HEK293T (cell line): Measurements from ENCODE around the gene TMEM151B.
"Not testable (repeated sequence)": the region's sequence is repeated elsewhere in the genome, so short reads cannot be mapped to it uniquely, and the experiment has no call there.

Source experiments
- CTCF ChIA-PET: fragments of 350-600 bp; formaldehyde crosslinking; extraction: SDS; loops from one replicate; lab custom pipeline; 2021; ENCODE audit warnings: antibody characterized with exemption, inconsistent platforms; lab: Yijun Ruan, JAX
- POLR2A ChIA-PET: fragments of 350-600 bp; formaldehyde crosslinking; extraction: SDS; loops from one replicate; lab custom pipeline; 2020; ENCODE audit warnings: antibody characterized with exemption, inconsistent platforms; lab: Yijun Ruan, JAX
- DNase-seq: peaks from one replicate; pipeline ENCODE4 v3.0.0; 2012; ENCODE audit warnings: mixed read lengths; ENCODE audit errors: extremely low spot score
- ARNT ChIP-seq: fragments of 450-650 bp; IDR thresholded peaks from 2 replicates; pipeline ENCODE4 v1.6.1; 2017; ENCODE audit warnings: mild to moderate bottlenecking
- BHLHE40 ChIP-seq: fragments of 450-650 bp; IDR thresholded peaks from 2 replicates; pipeline ENCODE4 v1.6.1; 2016; ENCODE audit warnings: mild to moderate bottlenecking, moderate library complexity, borderline replicate concordance
- CTBP1 ChIP-seq: fragments of 450-650 bp; IDR thresholded peaks from 2 replicates; pipeline ENCODE4 v1.6.1; 2016; ENCODE audit warnings: borderline replicate concordance
- ELF4 ChIP-seq: fragments of 450-650 bp; IDR thresholded peaks from 2 replicates; pipeline ENCODE4 v1.6.1; 2017; ENCODE audit warnings: antibody characterized with exemption
- FOXA1 ChIP-seq: fragments of 450-650 bp; IDR thresholded peaks from 2 replicates; pipeline ENCODE4 v1.6.1; 2016; ENCODE audit warnings: mild to moderate bottlenecking
- FOXK2 ChIP-seq: fragments of 450-650 bp; IDR thresholded peaks from 2 replicates; pipeline ENCODE4 v1.6.1; 2016; ENCODE audit warnings: mild to moderate bottlenecking
- FOXM1 ChIP-seq: fragments of 450-650 bp; IDR thresholded peaks from 2 replicates; pipeline ENCODE4 v1.6.1; 2017; ENCODE audit warnings: mild to moderate bottlenecking, borderline replicate concordance
- HDGF ChIP-seq: fragments of 450-650 bp; IDR thresholded peaks from 2 replicates; pipeline ENCODE4 v1.6.1; 2017; ENCODE audit warnings: antibody characterized with exemption, borderline replicate concordance
- L3MBTL2 ChIP-seq: fragments of 450-650 bp; conservative IDR thresholded peaks from 2 replicates; pipeline ENCODE4 v1.6.1; 2016; ENCODE audit warnings: mild to moderate bottlenecking
- LEF1 ChIP-seq: fragments of 450-650 bp; IDR thresholded peaks from 2 replicates; pipeline ENCODE4 v1.6.1; 2017; ENCODE audit warnings: mild to moderate bottlenecking, borderline replicate concordance
- NFRKB ChIP-seq: fragments of 450-650 bp; IDR thresholded peaks from 2 replicates; pipeline ENCODE4 v1.6.1; 2016; ENCODE audit warnings: mild to moderate bottlenecking, moderate library complexity
- SP1 ChIP-seq: fragments of 450-650 bp; IDR thresholded peaks from 2 replicates; pipeline ENCODE4 v1.6.1; 2017
- SUZ12 ChIP-seq: fragments of 450-650 bp; IDR thresholded peaks from 2 replicates; pipeline ENCODE4 v1.6.1; 2016; ENCODE audit warnings: mild to moderate bottlenecking
- TARDBP ChIP-seq: fragments of 450-650 bp; IDR thresholded peaks from 2 replicates; pipeline ENCODE4 v1.6.1; 2016
- ZNF384 ChIP-seq: fragments of 450-650 bp; IDR thresholded peaks from 2 replicates; pipeline ENCODE4 v1.6.1; 2016
- TF ChIP-seq, protein P1 (sequence below): fragments of 450-650 bp; IDR thresholded peaks from 2 replicates; pipeline ENCODE4 v1.6.1; 2016

TMEM151B gene

GRCh38 chr6:44339301-44339700 lies 69.1 kb downstream of the TMEM151B start:
- CTCF ChIA-PET, result interaction anchor here (0.9 to 5.7 kb wide), 5 partner anchors 10 to 82 kb away, joined by 4 to 46 read pairs (median 10); partner anchors contain the start of genes AARS2 and TMEM151B
- DNase-seq, result no peak
- TF ChIP-seq LEF1 (no peak), TARDBP (no peak), L3MBTL2 (no peak), CTBP1 (no peak), ZNF384 (no peak), FOXA1 (no peak), ELF4 (no peak), FOXM1 (no peak), FOXK2 (no peak), HDGF (no peak), SUZ12 (no peak), NFRKB (no peak), ARNT (no peak), BHLHE40 (no peak), SP1 (no peak)
- TF ChIP-seq, protein P1, sequence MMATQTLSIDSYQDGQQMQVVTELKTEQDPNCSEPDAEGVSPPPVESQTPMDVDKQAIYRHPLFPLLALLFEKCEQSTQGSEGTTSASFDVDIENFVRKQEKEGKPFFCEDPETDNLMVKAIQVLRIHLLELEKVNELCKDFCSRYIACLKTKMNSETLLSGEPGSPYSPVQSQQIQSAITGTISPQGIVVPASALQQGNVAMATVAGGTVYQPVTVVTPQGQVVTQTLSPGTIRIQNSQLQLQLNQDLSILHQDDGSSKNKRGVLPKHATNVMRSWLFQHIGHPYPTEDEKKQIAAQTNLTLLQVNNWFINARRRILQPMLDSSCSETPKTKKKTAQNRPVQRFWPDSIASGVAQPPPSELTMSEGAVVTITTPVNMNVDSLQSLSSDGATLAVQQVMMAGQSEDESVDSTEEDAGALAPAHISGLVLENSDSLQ, result no peak
- POLR2A ChIA-PET, result interaction anchor here (1.0 to 1.4 kb wide), 2 partner anchors 27 to 82 kb away, joined by 3 to 5 read pairs; partner anchors contain the start of genes AARS2 and SLC35B2

DNA sequence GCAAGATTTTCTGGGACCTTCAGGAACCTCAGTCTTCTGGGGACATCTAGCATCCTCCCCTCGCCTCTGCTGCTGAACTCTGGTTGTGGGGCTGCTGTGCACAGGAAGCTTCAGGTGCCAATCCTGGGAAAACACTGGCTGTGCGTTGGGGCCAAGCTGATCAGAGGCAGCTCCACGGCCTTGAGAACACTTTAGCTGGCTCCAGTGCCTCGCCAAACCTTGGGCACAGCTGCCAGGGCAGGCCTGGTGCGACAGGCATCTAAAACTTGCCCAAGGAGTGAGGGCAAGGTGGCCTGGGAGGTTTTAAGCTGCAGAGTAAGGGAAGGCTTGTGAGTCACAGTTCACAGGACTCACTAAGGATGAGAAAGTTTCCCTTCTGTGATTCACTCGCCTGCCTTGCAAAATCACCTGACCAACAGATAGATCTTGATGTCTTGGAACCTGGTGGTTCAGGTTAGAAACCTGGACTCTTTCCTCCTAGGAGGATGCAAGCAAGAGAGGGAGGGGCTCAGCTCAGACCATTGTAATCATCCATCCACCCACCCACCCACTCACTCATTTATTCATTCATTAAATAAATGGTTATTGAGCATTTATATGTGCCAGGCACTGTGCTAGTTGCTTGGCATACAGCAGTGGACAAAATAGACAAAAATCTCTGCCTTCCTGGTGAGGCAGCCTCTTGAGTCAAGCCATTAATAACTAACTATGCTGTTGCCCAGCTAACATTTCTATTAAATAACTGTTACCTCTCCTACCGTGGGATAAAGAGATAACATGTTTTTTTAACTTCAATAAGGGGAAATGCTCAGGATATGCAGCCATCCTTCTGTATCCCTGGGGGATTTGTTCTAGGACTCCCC lies 69.7 kb downstream of the TMEM151B start:
- no peak for DNase-seq
- ChIA-PET CTCF (interaction anchor here (0.9 to 5.7 kb wide), 2 partner anchors 11 to 72 kb away, joined by 4 to 46 read pairs; no protein-coding TSS in a partner anchor), POLR2A (interaction anchor here (1.0 to 1.4 kb wide), 2 partner anchors 27 to 83 kb away, joined by 3 to 5 read pairs; partner anchors contain the start of genes AARS2 and SLC35B2)
- TF ChIP-seq SP1, result no peak
- TF ChIP-seq HDGF, result no peak
- TF ChIP-seq FOXM1, result no peak

- DNase-seq, result no peak
- CTCF ChIA-PET, result interaction anchor here (0.6 to 2.0 kb wide), 3 partner anchors 9 to 440 kb away, joined by 3 to 4 read pairs (median 4); no protein-coding TSS in a partner anchor
- TF ChIP-seq SUZ12 (no peak), LEF1 (no peak), BHLHE40 (no peak), ELF4 (no peak), HDGF (no peak), FOXM1 (no peak), ARNT (no peak), FOXK2 (no peak), CTBP1 (no peak), L3MBTL2 (no peak)
- TF ChIP-seq, protein P1, result no peak
- POLR2A ChIA-PET, result interaction anchor here (1.0 kb wide), 1 partner anchor 46 kb away, joined by 3 read pairs; the partner anchor contains the start of gene CDC5L
Measured at GRCh38 chr6:44341095-44341890, 71.0 kb downstream of the TMEM151B start.

DNA sequence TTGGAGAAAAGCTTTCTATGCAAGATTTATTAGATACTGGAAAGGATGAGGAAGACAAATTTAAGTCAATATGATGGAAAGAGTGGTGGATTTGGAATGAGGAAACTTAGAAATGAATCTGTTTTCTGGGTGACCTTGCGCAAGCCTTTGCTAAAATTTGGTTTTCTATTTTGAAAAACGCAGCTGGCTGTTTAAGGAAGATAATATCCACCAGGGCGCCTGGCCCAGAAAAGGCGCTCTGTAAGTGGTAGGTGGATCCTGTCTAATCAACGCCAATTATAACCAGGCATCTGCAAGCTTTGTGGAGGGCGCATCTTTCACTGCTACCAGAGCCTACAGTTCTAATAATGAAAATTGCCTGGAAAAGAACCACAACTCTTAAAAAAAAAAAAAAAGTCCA lies 71.8 kb downstream of the TMEM151B start:
- CTCF ChIA-PET, result interaction anchor here (0.6 to 2.0 kb wide), 3 partner anchors 9 to 440 kb away, joined by 3 to 4 read pairs (median 4); no protein-coding TSS in a partner anchor
- no peak for TF ChIP-seq BHLHE40
- no peak for TF ChIP-seq SP1
- TF ChIP-seq L3MBTL2, result no peak
- TF ChIP-seq CTBP1, result no peak
- no peak for TF ChIP-seq LEF1
- no peak for TF ChIP-seq SUZ12
- no peak for TF ChIP-seq FOXK2
- TF ChIP-seq ZNF384, result no peak
- no peak for TF ChIP-seq ARNT
- no peak for TF ChIP-seq FOXM1
- TF ChIP-seq TARDBP, result no peak
- TF ChIP-seq HDGF, result no peak
- no peak for DNase-seq
- POLR2A ChIA-PET, result interaction anchor here (1.0 kb wide), 1 partner anchor 46 kb away, joined by 3 read pairs; the partner anchor contains the start of gene CDC5L

DNA sequence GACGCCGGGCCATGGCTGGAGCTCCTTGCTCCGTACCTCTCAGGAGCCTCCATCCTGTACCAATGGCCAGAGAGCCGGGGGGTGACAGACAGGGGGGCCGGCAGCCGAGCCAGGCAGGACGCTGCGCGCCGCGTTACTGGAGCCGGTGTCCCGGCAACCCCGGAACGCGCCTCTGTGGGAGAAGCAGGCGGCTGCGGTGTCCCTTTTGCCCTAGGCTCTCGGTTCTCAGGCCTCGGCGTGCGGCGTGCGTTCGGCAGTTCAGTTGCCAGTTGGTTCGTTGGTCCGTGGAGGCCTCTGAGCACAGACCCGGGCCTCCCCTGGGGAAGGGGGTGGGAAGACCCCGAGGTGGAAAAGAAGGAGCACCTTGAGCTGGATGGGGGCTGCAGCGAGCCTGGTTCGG lies 72.2 kb downstream of the TMEM151B start, which contains the start of gene SPATS1:
SPATS1 (plus strand) TSS at position 162 of the 400 bp plus-strand sequence. CDS start 446 bp downstream, outside the sequence.
- no peak for DNase-seq
- POLR2A ChIA-PET, result interaction anchor here (1.0 to 2.4 kb wide), 2 partner anchors 44 to 45 kb away, joined by 3 to 11 read pairs; partner anchors contain the start of gene CDC5L
- no peak for TF ChIP-seq NFRKB
- TF ChIP-seq SP1, result no peak
- TF ChIP-seq BHLHE40, result no peak
- no peak for TF ChIP-seq FOXK2
- no peak for TF ChIP-seq ELF4
- no peak for TF ChIP-seq ZNF384
- TF ChIP-seq L3MBTL2, result no peak
- no peak for TF ChIP-seq HDGF
- no peak for TF ChIP-seq FOXM1
- no peak for TF ChIP-seq LEF1
- no peak for TF ChIP-seq SUZ12
- TF ChIP-seq ARNT, result no peak
- TF ChIP-seq, protein P1, result no peak
- CTCF ChIA-PET, result interaction anchor here (2.0 kb wide), 1 partner anchor 10 kb away, joined by 4 read pairs; no protein-coding TSS in a partner anchor

GRCh38 chr6:44346818-44347217 lies 76.6 kb downstream of the TMEM151B start:
- DNase-seq, CTCF ChIA-PET: not testable (repeated sequence)

More at GRCh38 chr6:44346818-44347217, 76.6 kb downstream of the TMEM151B start:
- POLR2A ChIA-PET, result not testable (repeated sequence)
